GM13977 (cell line): Measurements from ENCODE around the gene SLC20A1.

ENCODE experiments used
- DNase-seq: peaks from one replicate; pipeline ENCODE4 v3.0.0; 2012; ENCODE audit warnings: low spot score
- CTCF ChIP-seq: IDR thresholded peaks from 2 replicates; pipeline ENCODE4 v1.5.1; 2012; ENCODE audit warnings: mild to moderate bottlenecking, control low read depth; ENCODE audit not compliant: insufficient read depth; ENCODE audit errors: extremely low read depth, missing control alignments
- in situ Hi-C: fragments of 300-500 bp; cut with MboI; formaldehyde crosslinking; loops from one replicate; pipeline ENCODE4 v1.12.0; 2022; ENCODE audit warnings: low sequenced_read_pairs, low pct_unique_long_range_greater_than_20kb, mixed read lengths, inconsistent platforms; ENCODE audit not compliant: unreplicated experiment

The SLC20A1 gene

GRCh38 chr2:112640800-112641675, 4.7 kb upstream of the SLC20A1 start:
- in situ Hi-C loops: no loop called here
- no peak for DNase-seq

GRCh38 chr2:112641701-112642100, 4.0 kb upstream of the SLC20A1 start:
- in situ Hi-C loops: no loop called here
- TF ChIP-seq CTCF: no peak
- no peak for DNase-seq

More at GRCh38 chr2:112640800-112641675, 4.7 kb upstream of the SLC20A1 start:
- TF ChIP-seq CTCF: no peak

- in situ Hi-C loops: no loop called here
- no peak for TF ChIP-seq CTCF
- no peak for DNase-seq
These were observed 3.2 kb upstream of the SLC20A1 start for GRCh38 chr2:112642561-112642960.

- in situ Hi-C loops: no loop called here
- no peak for TF ChIP-seq CTCF
- DNase-seq: no peak
These were observed 2.8 kb upstream of the SLC20A1 start for GRCh38 chr2:112642966-112643365.

- TF ChIP-seq CTCF: no peak
- no peak for DNase-seq
- in situ Hi-C loops: no loop called here
These were observed 2.3 kb upstream of the SLC20A1 start for GRCh38 chr2:112643488-112643887.

- in situ Hi-C loops: no loop called here
- TF ChIP-seq CTCF: no peak
- no peak for DNase-seq
These were observed 1.4 kb upstream of the SLC20A1 start for GRCh38 chr2:112644155-112644932.
